Left ventricle myocardium inferior (tissue), 1 donor: ENCODE results near the gene GNG2. TPM values are rescaled to one million over a fixed set of nuclear protein-coding genes. Genes with fewer than 3 reads are reported as not detected.

ENCODE experiments used
- DNase-seq: peaks from one replicate; pipeline ENCODE4 v3.0.0-alpha.2; 2020
- H3K27ac ChIP-seq: fragments of 200-600 bp; replicated peaks from 2 replicates; pipeline ENCODE4 v1.8.0; 2021
- H3K27me3 ChIP-seq: fragments of 200-600 bp; 2 replicates; pipeline ENCODE4 v1.8.0; 2021; ENCODE audit warnings: low read depth
- H3K36me3 ChIP-seq: fragments of 200-600 bp; 2 replicates; pipeline ENCODE4 v1.8.0; 2021
- H3K4me1 ChIP-seq: fragments of 200-600 bp; 2 replicates; pipeline ENCODE4 v1.8.0; 2021
- H3K4me3 ChIP-seq: fragments of 200-600 bp; 2 replicates; pipeline ENCODE4 v1.8.0; 2021; ENCODE audit warnings: mild to moderate bottlenecking, moderate library complexity
- H3K9me3 ChIP-seq: fragments of 200-600 bp; replicated peaks from 2 replicates; pipeline ENCODE4 v1.8.0; 2021
- intact Hi-C: fragments of 100-400 bp; cut with micrococcal nuclease; formaldehyde crosslinking; loops from one replicate; pipeline ENCODE4 v1.11.0; 2022
- total RNA-seq: library from RNA; stranded (reverse); fragmentation: NEBNext Ultra II Directional; extraction: Animal tissue kit (Norgen Biotek cat#: 25700); gene quantifications from one replicate; pipeline ENCODE4 v1.2.1, GENCODE V29; 2021
- TF ChIP-seq, protein P1 (sequence below): fragments of 200-600 bp; IDR thresholded peaks from 2 replicates; pipeline ENCODE4 v1.8.0; 2021; ENCODE audit warnings: antibody characterized with exemption, mild to moderate bottlenecking, borderline replicate concordance
- donor health status: DM: no; HTN: yes; CAD: no; lungs with severe emphysema.

The GNG2 gene
- total RNA-seq, 1 donor from 2014 or later = 6.7 TPM

DNA sequence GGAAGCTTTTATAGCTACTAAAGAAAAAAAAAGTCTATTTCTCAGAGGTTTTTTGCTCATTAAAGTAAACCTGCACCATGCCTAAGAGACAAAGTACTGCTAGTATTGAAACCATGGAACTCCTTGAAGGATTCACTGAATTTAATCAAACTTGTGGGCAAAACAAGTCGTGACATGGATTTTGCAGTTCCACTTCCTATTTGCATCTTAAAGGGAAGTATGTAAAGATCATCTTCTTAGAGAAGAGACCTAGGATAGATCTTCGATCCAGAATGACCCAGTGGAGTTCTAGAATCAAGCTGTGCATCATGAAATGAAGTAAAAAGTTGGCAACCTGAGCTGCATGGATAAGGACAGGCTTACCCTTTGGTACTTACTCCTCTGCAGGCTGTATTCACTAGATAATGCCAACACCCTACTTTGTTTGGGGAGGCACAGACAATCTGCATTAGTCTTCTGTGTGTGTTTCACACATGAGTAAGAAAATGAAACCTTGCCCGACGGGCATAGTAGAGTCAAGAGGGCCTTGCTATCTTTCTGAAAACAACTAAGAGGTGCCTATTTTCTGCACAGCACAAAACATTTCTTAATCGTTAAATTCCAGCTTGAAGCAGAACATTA, 1.9 kb downstream of the GNG2 start:
- TF ChIP-seq, protein P1, sequence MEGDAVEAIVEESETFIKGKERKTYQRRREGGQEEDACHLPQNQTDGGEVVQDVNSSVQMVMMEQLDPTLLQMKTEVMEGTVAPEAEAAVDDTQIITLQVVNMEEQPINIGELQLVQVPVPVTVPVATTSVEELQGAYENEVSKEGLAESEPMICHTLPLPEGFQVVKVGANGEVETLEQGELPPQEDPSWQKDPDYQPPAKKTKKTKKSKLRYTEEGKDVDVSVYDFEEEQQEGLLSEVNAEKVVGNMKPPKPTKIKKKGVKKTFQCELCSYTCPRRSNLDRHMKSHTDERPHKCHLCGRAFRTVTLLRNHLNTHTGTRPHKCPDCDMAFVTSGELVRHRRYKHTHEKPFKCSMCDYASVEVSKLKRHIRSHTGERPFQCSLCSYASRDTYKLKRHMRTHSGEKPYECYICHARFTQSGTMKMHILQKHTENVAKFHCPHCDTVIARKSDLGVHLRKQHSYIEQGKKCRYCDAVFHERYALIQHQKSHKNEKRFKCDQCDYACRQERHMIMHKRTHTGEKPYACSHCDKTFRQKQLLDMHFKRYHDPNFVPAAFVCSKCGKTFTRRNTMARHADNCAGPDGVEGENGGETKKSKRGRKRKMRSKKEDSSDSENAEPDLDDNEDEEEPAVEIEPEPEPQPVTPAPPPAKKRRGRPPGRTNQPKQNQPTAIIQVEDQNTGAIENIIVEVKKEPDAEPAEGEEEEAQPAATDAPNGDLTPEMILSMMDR = no peak
- H3K36me3 ChIP-seq = no peaks in the 10 kb centered on the region
- H3K27me3 ChIP-seq = peaks cover 44% of the 10 kb centered on the region
- peak overlapping the region; percentile 69 for H3K4me3 ChIP-seq
- peaks cover 17% of the 10 kb centered on the region for H3K4me1 ChIP-seq
- no peak for DNase-seq
- no peaks in the 10 kb centered on the region for H3K9me3 ChIP-seq
- intact Hi-C loops = no loop called here
- peak overlapping the region; percentile 11 for H3K27ac ChIP-seq

DNA sequence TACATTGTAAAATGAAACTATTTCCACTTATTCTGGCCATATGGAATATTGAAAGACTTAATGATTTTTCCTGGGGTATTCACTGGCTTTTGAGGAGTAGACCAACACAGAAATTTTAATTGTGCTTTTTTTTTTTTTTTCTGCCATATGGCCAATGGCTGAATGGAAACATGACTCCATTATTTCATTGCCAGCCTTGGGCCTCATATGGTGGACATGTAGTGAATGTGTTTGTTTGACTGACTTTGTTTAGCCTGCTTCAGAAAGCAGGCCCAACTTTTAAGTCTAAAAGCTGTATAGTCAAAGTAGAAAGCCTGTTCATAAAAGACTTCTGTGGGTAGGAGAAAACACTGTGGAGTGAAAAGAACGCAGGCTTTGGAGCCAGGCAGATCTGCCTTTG, 2.4 kb downstream of the GNG2 start:
- intact Hi-C loops = no loop called here
- Histone ChIP-seq H3K4me3 (peak overlapping the region; percentile 69), H3K4me1 (peaks cover 17% of the 10 kb centered on the region)

DNA sequence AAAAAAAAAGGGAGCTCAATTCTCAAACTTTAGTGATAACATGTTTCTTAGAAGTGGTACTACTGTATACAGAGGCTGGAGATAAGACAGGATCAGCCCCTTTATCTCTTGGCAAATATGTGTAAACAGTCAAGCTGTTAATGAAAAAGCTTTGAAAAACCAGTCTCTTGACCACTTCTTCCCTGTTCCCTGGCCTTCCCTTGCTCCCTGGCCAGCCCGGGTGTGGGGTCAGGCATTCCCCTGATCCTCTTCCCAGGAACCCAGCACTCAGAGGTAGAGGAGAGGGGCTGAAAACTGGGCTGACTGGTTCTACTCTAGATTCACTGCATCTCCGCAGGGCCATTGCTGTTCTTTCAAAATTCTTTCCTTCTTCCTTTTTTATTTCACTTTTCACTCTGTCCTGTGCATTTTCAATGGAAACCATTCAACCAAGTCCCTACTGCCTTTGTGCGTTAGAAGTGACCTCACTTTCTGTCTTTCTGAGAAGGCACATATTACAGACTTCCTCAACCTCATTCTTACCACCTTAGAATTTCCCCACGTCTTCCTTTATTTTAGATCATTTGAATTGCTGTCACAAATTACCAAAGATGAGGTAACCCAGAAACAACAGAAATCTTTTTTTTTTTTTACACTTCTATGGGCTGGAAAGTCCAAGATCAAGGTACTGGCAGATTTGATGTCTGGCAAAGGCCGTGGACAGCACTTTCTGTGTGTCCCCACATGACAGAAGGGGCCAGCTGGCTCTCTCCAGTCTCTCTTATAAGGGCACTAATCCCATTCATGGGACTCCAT, 5.7 kb downstream of the GNG2 start:
- DNase-seq = no peak
- Histone ChIP-seq H3K27ac (no peak overlapping the region), H3K9me3 (no peaks in the 10 kb centered on the region), H3K27me3 (peaks cover 39% of the 10 kb centered on the region), H3K4me3 (no peak overlapping the region), H3K4me1 (peaks cover 4% of the 10 kb centered on the region), H3K36me3 (no peaks in the 10 kb centered on the region)
- TF ChIP-seq, protein P1 = no peak
- intact Hi-C loops = no loop called here

More for the DNA sequence above, 2.4 kb downstream of the GNG2 start:
- Histone ChIP-seq H3K27me3 (peaks cover 44% of the 10 kb centered on the region), H3K27ac (peak overlapping the region; percentile 11), H3K9me3 (no peaks in the 10 kb centered on the region), H3K36me3 (no peaks in the 10 kb centered on the region)
- DNase-seq = no peak
- TF ChIP-seq, protein P1 = no peak

DNA sequence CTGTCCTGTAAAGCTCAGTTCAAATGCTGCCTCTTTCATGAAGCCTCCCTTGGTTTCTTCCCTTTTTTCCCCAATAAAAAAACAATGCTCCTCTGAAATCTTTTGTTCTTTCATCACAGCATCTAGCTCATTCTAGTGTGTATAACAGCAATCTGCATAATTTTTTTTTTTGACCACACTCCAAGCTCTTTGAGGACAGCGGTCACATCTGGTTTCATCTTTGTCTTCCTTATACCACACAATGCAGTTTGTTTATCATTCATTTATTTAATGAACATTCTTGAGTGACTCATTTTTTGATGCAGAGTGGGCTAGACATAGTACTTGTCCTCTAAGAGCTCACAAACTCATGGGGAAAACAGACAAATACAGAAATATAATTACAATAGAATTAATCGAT, 7.3 kb downstream of the GNG2 start:
- no peak overlapping the region for H3K27ac ChIP-seq
- no peak for DNase-seq
- no peaks in the 10 kb centered on the region for H3K36me3 ChIP-seq
- H3K9me3 ChIP-seq = no peaks in the 10 kb centered on the region
- TF ChIP-seq, protein P1 = no peak
- H3K4me1 ChIP-seq = peaks cover 10% of the 10 kb centered on the region
- H3K4me3 ChIP-seq = no peak overlapping the region
- H3K27me3 ChIP-seq = peaks cover 26% of the 10 kb centered on the region
- intact Hi-C loops = no loop called here

DNA sequence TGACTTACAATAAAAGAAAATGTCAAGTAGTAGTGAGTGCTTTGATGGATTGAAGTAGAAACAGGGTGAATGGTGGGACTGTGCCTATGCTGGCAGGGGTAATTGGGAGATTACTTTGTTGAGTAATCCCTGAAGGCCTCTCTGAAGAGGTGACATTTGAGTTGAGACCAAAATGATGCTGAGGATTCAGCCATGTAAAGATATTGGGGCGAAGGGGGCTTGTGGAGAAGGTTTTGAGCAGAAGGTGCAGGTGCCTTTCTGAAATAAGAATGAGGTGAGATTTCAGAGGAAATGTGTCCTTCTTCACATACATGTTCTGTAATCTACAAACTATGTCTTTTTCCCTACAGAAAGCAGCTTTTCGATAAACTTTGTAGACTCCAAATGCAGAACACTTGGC, 8.0 kb downstream of the GNG2 start:
- H3K9me3 ChIP-seq = no peaks in the 10 kb centered on the region
- TF ChIP-seq, protein P1 = no peak
- no peak overlapping the region for H3K27ac ChIP-seq
- peaks cover 14% of the 10 kb centered on the region for H3K4me1 ChIP-seq
- no peak for DNase-seq
- H3K27me3 ChIP-seq = peaks cover 20% of the 10 kb centered on the region
- intact Hi-C loops = no loop called here
- no peak overlapping the region for H3K4me3 ChIP-seq
- no peaks in the 10 kb centered on the region for H3K36me3 ChIP-seq
